GM06990 (cell line): ENCODE data around the gene MTRF1L.
"Not testable (repeated sequence)": the region's sequence is repeated elsewhere in the genome, so short reads cannot be mapped to it uniquely, and the experiment has no call there.

Experiments used
- DNase-seq: peaks from one replicate; pipeline ENCODE4 v3.0.0-alpha.2; 2011; ENCODE audit not compliant: insufficient read length; ENCODE audit errors: extremely low read depth
- H3K27me3 ChIP-seq: replicated peaks from 2 replicates; pipeline ENCODE4 v1.6.0; 2011; ENCODE audit warnings: low read length; ENCODE audit not compliant: control insufficient read depth, insufficient read depth
- H3K36me3 ChIP-seq: 2 replicates; pipeline ENCODE4 v1.5.1; 2011; ENCODE audit warnings: low read length; ENCODE audit not compliant: control insufficient read depth, insufficient read depth
- H3K4me3 ChIP-seq: replicated peaks from 2 replicates; pipeline ENCODE4 v1.5.1; 2011; ENCODE audit warnings: low read depth, mild to moderate bottlenecking, control low read depth, low read length
- CTCF ChIP-seq: IDR thresholded peaks from 2 replicates; pipeline ENCODE4 v1.5.1; 2011; ENCODE audit warnings: low read length, control low read depth, mild to moderate bottlenecking, inconsistent platforms; ENCODE audit not compliant: insufficient read depth, poor library complexity, severe bottlenecking

The MTRF1L gene

DNA sequence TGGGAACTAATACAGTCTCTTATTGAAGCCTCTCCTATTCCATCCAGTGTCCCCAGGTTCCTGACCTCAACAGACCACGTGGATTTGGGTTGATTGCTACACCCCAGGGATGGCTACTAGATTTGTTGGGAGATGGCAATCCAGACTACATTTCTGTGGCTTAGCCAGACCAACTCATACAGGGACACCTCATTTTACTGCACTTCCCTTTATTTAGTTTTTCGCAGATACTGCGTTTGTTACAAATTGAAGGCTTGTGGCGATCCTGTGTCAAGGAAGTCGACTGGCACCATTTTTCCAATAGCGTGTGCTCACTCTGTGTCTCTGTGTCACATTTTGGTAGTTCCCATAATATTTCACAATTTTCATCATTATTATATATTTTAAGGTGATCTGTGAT is 10.3 kb upstream of the MTRF1L start:
- Histone ChIP-seq H3K27me3 (no peaks in the 10 kb centered on the region), H3K36me3 (no peaks in the 10 kb centered on the region), H3K4me3 (no peak overlapping the region)
- TF ChIP-seq CTCF, result no peak
- DNase-seq, result no peak

DNA sequence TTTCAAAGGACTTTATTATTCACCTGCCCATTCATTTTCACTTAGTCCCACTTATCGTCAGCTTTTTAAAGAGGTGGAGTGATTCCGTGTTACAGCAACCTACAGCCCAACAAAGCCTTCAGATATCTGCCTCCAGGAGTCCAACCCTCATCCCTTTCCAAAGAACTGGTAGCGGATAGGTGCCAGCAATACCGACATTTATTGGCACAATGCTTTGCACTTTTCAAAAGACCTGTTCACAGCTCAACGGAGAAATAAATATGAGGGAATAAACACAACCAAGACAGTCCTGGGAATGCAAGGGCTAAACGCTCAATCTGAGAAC is 819 bp upstream of the MTRF1L start:
- Histone ChIP-seq H3K27me3 (no peaks in the 10 kb centered on the region), H3K36me3 (no peaks in the 10 kb centered on the region), H3K4me3 (peak overlapping the region; percentile 79)
- no peak for DNase-seq
- no peak for TF ChIP-seq CTCF

GRCh38 chr6:153001767-153002612 is 519 bp downstream of the MTRF1L start:
- peak overlapping the region; percentile 79 for H3K4me3 ChIP-seq
- H3K27me3 ChIP-seq, result no peaks in the 10 kb centered on the region
- TF ChIP-seq CTCF, result no peak
- DNase-seq, result peak; percentile 38
- peaks cover 2% of the 10 kb centered on the region for H3K36me3 ChIP-seq

- H3K4me3 ChIP-seq, H3K36me3 ChIP-seq, DNase-seq, H3K27me3 ChIP-seq: not testable (repeated sequence)
Observed at GRCh38 chr6:153000790-153001189, 1.7 kb downstream of the MTRF1L start.

GRCh38 chr6:153000243-153000642 is 2.3 kb downstream of the MTRF1L start:
- no peak for TF ChIP-seq CTCF
- Histone ChIP-seq H3K4me3 (0 out of 2 replicates have a peak overlapping the region, but pooled peaks have one; percentile 12), H3K36me3 (peaks cover 2% of the 10 kb centered on the region), H3K27me3 (no peaks in the 10 kb centered on the region)
- no peak for DNase-seq

DNA sequence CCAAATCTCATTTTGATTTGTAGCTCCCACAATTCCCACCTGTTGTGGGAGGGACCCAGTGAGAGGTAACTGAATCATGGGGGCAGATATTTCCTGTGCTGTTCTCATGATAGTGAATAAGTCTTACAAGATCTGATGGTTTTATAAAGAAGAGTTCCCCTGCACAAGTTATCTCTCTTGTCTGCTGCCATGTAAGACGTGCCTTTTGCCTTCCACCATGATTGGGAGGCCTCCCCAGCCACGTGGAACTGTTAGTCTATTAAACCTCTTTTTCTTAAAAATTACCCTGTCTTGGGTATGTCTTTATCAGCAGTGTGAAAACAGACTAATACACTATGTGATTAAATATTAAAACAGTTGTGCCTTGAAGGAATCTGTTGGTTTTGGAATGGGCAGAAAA is 3.0 kb downstream of the MTRF1L start:
- DNase-seq, H3K27me3 ChIP-seq, H3K36me3 ChIP-seq, H3K4me3 ChIP-seq: not testable (repeated sequence)

- TF ChIP-seq CTCF, result no peak
- Histone ChIP-seq H3K27me3 (no peaks in the 10 kb centered on the region), H3K36me3 (peaks cover 4% of the 10 kb centered on the region), H3K4me3 (no peak overlapping the region)
- DNase-seq, result no peak
Observed at GRCh38 chr6:152993847-152994246, 8.7 kb downstream of the MTRF1L start.
